ENCODE measurements around the gene DUSP3. TPM values are rescaled to one million over a fixed set of nuclear protein-coding genes. Genes with fewer than 3 reads are reported as not detected.
"Not testable (repeated sequence)": the region's sequence is repeated elsewhere in the genome, so short reads cannot be mapped to it uniquely, and the experiment has no call there.

The DUSP3 gene
- total and polyA plus RNA-seq, 10 of the 15 experiments (the other 5 are each of a cell fraction or from before 2014, with no cell fraction given) = 1.5 to 12.1 (median 3.8) TPM

GRCh38 chr17:43799047-43799446 is 20.3 kb upstream of the DUSP3 start:
- FAIRE-seq (no peak), ATAC-seq (no peak), DNase-seq (ENCODE audit: low read depth, low spot score) (no peak)
- no peaks in the 10 kb centered on the region for H3K4me1 ChIP-seq (ENCODE audit: control insufficient read depth, insufficient read depth, low read length)
- no peaks in the 10 kb centered on the region for H4K20me1 ChIP-seq (ENCODE audit: control insufficient read depth, insufficient read depth)
- TF ChIP-seq IKZF1 (conservative IDR thresholded peaks at IDR 0.05) = no peak
- TF ChIP-seq BCLAF1 (IDR thresholded peaks at IDR 0.05) = no peak
- TF ChIP-seq RCOR1 (conservative IDR thresholded peaks at IDR 0.05; ENCODE audit: low read depth, low read length) = no peak
- no peak for TF ChIP-seq RAD21 (IDR thresholded peaks at IDR 0.05; ENCODE audit: insufficient read depth, low read depth, low read length)
- no peak for TF ChIP-seq ZNF207 (IDR thresholded peaks at IDR 0.05; ENCODE audit: borderline replicate concordance)
- TF ChIP-seq FOXK2 (IDR thresholded peaks at IDR 0.05) = no peak
- WGBS (ENCODE audit: insufficient coverage, insufficient replicate concordance, low lambda C conversion rate, missing lambda C conversion rate) = 44% methylated on average over 2 of the region's 2 CpGs
- ChIA-PET SMC1A (ENCODE audit: uncharacterized antibody, unreplicated experiment) (interaction anchor here (1.5 kb wide), 1 partner anchor 9 kb away, joined by 3 read pairs; no protein-coding TSS in a partner anchor), POLR2A (no interaction called here), RAD21 (ENCODE audit: unreplicated experiment) (no interaction called here), CTCF (interaction anchor here (0.8 kb wide), 1 partner anchor 1399 kb away, joined by 3 read pairs; no protein-coding TSS in a partner anchor)
- no peak overlapping the region for H3K4me2 ChIP-seq (ENCODE audit: control insufficient read depth, insufficient read depth)
- intact Hi-C loops (cut with micrococcal nuclease; ENCODE audit: unreplicated experiment) = no loop called here
- no peak overlapping the region for H2AFZ ChIP-seq (ENCODE audit: control insufficient read depth, low read depth, low read length)
- no peak overlapping the region for H3K27ac ChIP-seq (ENCODE audit: control insufficient read depth, insufficient read depth)
- no peaks in the 10 kb centered on the region for H3K9me3 ChIP-seq (replicated peaks; ENCODE audit: control insufficient read depth, insufficient read depth, low read length)
- BruUV-seq (replicated peaks) = no TSS peak
- no peaks in the 10 kb centered on the region for H3K36me3 ChIP-seq (ENCODE audit: control insufficient read depth in 2 of 2, insufficient read depth in 2 of 2, low read length in 1 of 2)
- no peak overlapping the region for H3K4me3 ChIP-seq
- no peaks in the 10 kb centered on the region for H3K79me2 ChIP-seq (ENCODE audit: control insufficient read depth, insufficient read depth, low read length)
- H3K9ac ChIP-seq (ENCODE audit: control insufficient read depth, insufficient read depth, low read length) = no peak overlapping the region
- in situ Hi-C loops (cut with MboI) = no loop called here
- H3K27me3 ChIP-seq (replicated peaks in 1 of 2; ENCODE audit: control insufficient read depth in 2 of 2, insufficient read depth in 2 of 2, low read length in 1 of 2) = peaks cover 0 to 3% of the 10 kb centered on the region in 2 experiments; a peak in 1 of 4 replicates

DNA sequence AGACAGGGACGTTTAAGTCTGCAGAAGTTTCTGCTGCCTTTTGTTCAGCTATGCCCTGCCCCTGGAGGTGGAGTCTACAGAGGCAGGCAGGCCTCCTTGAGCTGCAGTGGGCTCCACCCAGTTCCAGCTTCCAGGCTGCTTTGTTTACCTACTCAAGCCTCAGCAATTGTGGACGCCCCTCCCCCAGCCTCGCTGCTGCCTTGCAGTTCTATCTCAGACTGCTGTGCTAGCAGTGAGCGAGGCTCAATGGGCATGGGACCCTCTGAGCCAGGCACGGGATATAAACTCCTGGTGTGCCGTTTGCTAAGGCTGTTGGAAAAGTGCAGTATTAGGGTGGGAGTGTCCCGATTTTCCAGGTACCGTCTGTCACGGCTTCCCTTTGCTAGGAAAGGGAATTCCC is 19.2 kb upstream of the DUSP3 start:
- H4K20me1 ChIP-seq (ENCODE audit: control insufficient read depth, insufficient read depth); H3K9ac ChIP-seq (ENCODE audit: control insufficient read depth, insufficient read depth, low read length); H2AFZ ChIP-seq (ENCODE audit: control insufficient read depth, low read depth, low read length); H3K27me3 ChIP-seq (replicated peaks in 1 of 2; ENCODE audit: control insufficient read depth in 2 of 2, insufficient read depth in 2 of 2, low read length in 1 of 2); FAIRE-seq; RAD21 ChIA-PET (ENCODE audit: unreplicated experiment); POLR2A ChIA-PET; H3K36me3 ChIP-seq (ENCODE audit: control insufficient read depth in 2 of 2, insufficient read depth in 2 of 2, low read length in 1 of 2); ATAC-seq; BruUV-seq (replicated peaks); H3K27ac ChIP-seq (ENCODE audit: control insufficient read depth, insufficient read depth); H3K4me2 ChIP-seq (ENCODE audit: control insufficient read depth, insufficient read depth); DNase-seq (ENCODE audit: low read depth, low spot score); CTCF ChIA-PET; SMC1A ChIA-PET (ENCODE audit: uncharacterized antibody, unreplicated experiment); H3K4me3 ChIP-seq; H3K79me2 ChIP-seq (ENCODE audit: control insufficient read depth, insufficient read depth, low read length); in situ Hi-C loops (cut with MboI); H3K9me3 ChIP-seq (replicated peaks; ENCODE audit: control insufficient read depth, insufficient read depth, low read length); intact Hi-C loops (cut with micrococcal nuclease; ENCODE audit: unreplicated experiment); H3K4me1 ChIP-seq (ENCODE audit: control insufficient read depth, insufficient read depth, low read length): not testable (repeated sequence)
- WGBS (ENCODE audit: insufficient coverage, insufficient replicate concordance, low lambda C conversion rate, missing lambda C conversion rate) = 12% methylated on average over 9 of the region's 9 CpGs

GRCh38 chr17:43792668-43793067 is 13.9 kb upstream of the DUSP3 start:
- H3K4me1 ChIP-seq (ENCODE audit: control insufficient read depth, insufficient read depth, low read length); ATAC-seq; H3K4me2 ChIP-seq (ENCODE audit: control insufficient read depth, insufficient read depth); H3K27ac ChIP-seq (ENCODE audit: control insufficient read depth, insufficient read depth); H3K9ac ChIP-seq (ENCODE audit: control insufficient read depth, insufficient read depth, low read length); H3K79me2 ChIP-seq (ENCODE audit: control insufficient read depth, insufficient read depth, low read length); BruUV-seq (replicated peaks); in situ Hi-C loops (cut with MboI); H2AFZ ChIP-seq (ENCODE audit: control insufficient read depth, low read depth, low read length); H3K36me3 ChIP-seq (ENCODE audit: control insufficient read depth in 2 of 2, insufficient read depth in 2 of 2, low read length in 1 of 2); DNase-seq (ENCODE audit: low read depth, low spot score); H3K9me3 ChIP-seq (replicated peaks; ENCODE audit: control insufficient read depth, insufficient read depth, low read length); FAIRE-seq; intact Hi-C loops (cut with micrococcal nuclease; ENCODE audit: unreplicated experiment); POLR2A ChIA-PET; H3K4me3 ChIP-seq; SMC1A ChIA-PET (ENCODE audit: uncharacterized antibody, unreplicated experiment); H4K20me1 ChIP-seq (ENCODE audit: control insufficient read depth, insufficient read depth); RAD21 ChIA-PET (ENCODE audit: unreplicated experiment); H3K27me3 ChIP-seq (replicated peaks in 1 of 2; ENCODE audit: control insufficient read depth in 2 of 2, insufficient read depth in 2 of 2, low read length in 1 of 2): not testable (repeated sequence)
- CTCF ChIA-PET = interaction anchor here (0.6 kb wide), 1 partner anchor 54 kb away, joined by 3 read pairs; the partner anchor contains the start of gene CD300LG
- WGBS (ENCODE audit: insufficient coverage, insufficient replicate concordance, low lambda C conversion rate, missing lambda C conversion rate) = 11% methylated on average over 4 of the region's 4 CpGs
